HG03139 (cell line): ENCODE data around the gene TBK1.
"Not testable (repeated sequence)": the region's sequence is repeated elsewhere in the genome, so short reads cannot be mapped to it uniquely, and the experiment has no call there.

Experiments
- ATAC-seq: cut with Tn5 transposase; IDR thresholded peaks from one replicate; pipeline ENCODE4 v1.9.1; 2021; ENCODE audit not compliant: unreplicated experiment

TBK1 gene

GRCh38 chr12:64538121-64538520 lies 86.2 kb downstream of the TBK1 start:
- no peak for ATAC-seq

- not testable (repeated sequence) for ATAC-seq
These were observed 90.6 kb downstream of the TBK1 start for GRCh38 chr12:64542409-64543047.

- ATAC-seq = no peak
These were observed 92.6 kb downstream of the TBK1 start for GRCh38 chr12:64544371-64545080.

- no peak for ATAC-seq
These were observed 93.1 kb downstream of the TBK1 start for GRCh38 chr12:64545081-64545382.

- no peak for ATAC-seq
These were observed 97.2 kb downstream of the TBK1 start for GRCh38 chr12:64549108-64549507.

GRCh38 chr12:64550755-64551154 lies 98.8 kb downstream of the TBK1 start:
- no peak for ATAC-seq

DNA sequence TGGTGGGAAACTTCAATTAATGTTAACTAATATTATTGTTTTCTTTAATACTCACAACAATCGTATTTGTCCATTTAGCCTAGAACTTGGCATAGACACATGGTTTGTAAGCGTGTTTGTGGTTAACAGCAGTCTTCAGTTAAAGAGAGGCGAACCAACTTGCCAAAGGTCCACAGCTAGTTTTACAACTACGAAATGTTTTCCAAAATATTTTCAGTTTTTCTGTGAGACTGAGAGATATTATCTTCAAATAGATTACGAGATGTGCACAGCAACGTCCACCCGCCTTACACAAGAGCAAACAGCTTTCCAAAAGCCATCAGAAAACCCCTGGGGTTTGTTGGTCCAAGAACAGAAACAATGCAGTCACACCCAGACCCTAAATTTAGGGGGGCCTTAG lies 99.8 kb downstream of the TBK1 start:
- no peak for ATAC-seq
